Neural cell (in vitro differentiated cells): Measurements from ENCODE around the gene PLOD3. TPM values are rescaled to one million over a fixed set of nuclear protein-coding genes. Genes with fewer than 3 reads are reported as not detected.
A peak's percentile ranks its signal among the peaks of the same experiment; 100 is the strongest.

ENCODE experiments used
- H2AFZ ChIP-seq: fragments of 200-600, 300-800 bp; sonication (generic), shearing (Covaris generic); 2 replicates; pipeline ENCODE4 v1.6.0; 2014; ENCODE audit warnings: low read depth, mild to moderate bottlenecking, antibody characterized with exemption, low read length, moderate library complexity
- H3F3A ChIP-seq: fragments of 200-600 bp; shearing (Covaris generic); 2 replicates; pipeline ENCODE4 v1.6.1; 2016; ENCODE audit warnings: mild to moderate bottlenecking, moderate library complexity, mixed read lengths, antibody characterized with exemption, low read length; ENCODE audit not compliant: insufficient read depth, poor library complexity, severe bottlenecking
- H3K27ac ChIP-seq: fragments of 200-600, 300-800 bp; sonication (generic), shearing (Covaris generic); 2 replicates; pipeline ENCODE4 v1.5.1; 2014; ENCODE audit warnings: mild to moderate bottlenecking, low read length, moderate library complexity
- H3K27me3 ChIP-seq: fragments of 300-800, 200-600 bp; sonication (generic), shearing (Covaris generic); 2 replicates; pipeline ENCODE4 v1.6.0; 2014; ENCODE audit warnings: mild to moderate bottlenecking, low read depth, low read length, moderate library complexity; ENCODE audit not compliant: insufficient read depth
- H3K36me3 ChIP-seq: fragments of 300-800, 200-600 bp; sonication (generic), shearing (Covaris generic); 2 replicates; pipeline ENCODE4 v1.5.1; 2014; ENCODE audit warnings: mild to moderate bottlenecking, antibody characterized with exemption, low read length, moderate library complexity; ENCODE audit not compliant: insufficient read depth
- H3K4me2 ChIP-seq: fragments of 300-800, 200-600 bp; sonication (generic), shearing (Covaris generic); 2 replicates; pipeline ENCODE4 v1.6.0; 2014; ENCODE audit warnings: mild to moderate bottlenecking, low read length
- H3K4me3 ChIP-seq: fragments of 300-800, 200-600 bp; sonication (generic), shearing (Covaris generic); 2 replicates; pipeline ENCODE4 v1.5.1; 2014; ENCODE audit warnings: mild to moderate bottlenecking, low read length, moderate library complexity
- H3K79me2 ChIP-seq: fragments of 200-600 bp; shearing (Covaris generic); replicated peaks from 2 replicates; pipeline ENCODE4 v1.6.0; 2014; ENCODE audit warnings: mild to moderate bottlenecking, low read length, moderate library complexity; ENCODE audit not compliant: insufficient read depth
- H3K9ac ChIP-seq: fragments of 300-800, 200-600 bp; sonication (generic), shearing (Covaris generic); 2 replicates; pipeline ENCODE4 v1.6.1; 2016; ENCODE audit warnings: mild to moderate bottlenecking, low read length, mixed read lengths
- H3K9me2 ChIP-seq: fragments of 200-600 bp; shearing (Covaris generic); 2 replicates; pipeline ENCODE4 v1.6.1; 2016; ENCODE audit warnings: mild to moderate bottlenecking, low read length, mixed read lengths; ENCODE audit not compliant: insufficient read depth
- H3K9me3 ChIP-seq: fragments of 200-600, 300-800 bp; sonication (generic), shearing (Covaris generic); 2 replicates; pipeline ENCODE4 v1.6.1; 2016; ENCODE audit warnings: mild to moderate bottlenecking, mixed run types, low read length, moderate library complexity, mixed read lengths
- H4K20me1 ChIP-seq: fragments of 200-600 bp; shearing (Covaris generic); 2 replicates; pipeline ENCODE4 v1.6.1; 2016; ENCODE audit warnings: mild to moderate bottlenecking, mixed run types; ENCODE audit not compliant: insufficient read depth
- CTCF ChIP-seq: fragments of 450-650 bp; IDR thresholded peaks from 2 replicates; pipeline ENCODE4 v1.5.1; 2014; ENCODE audit warnings: antibody characterized with exemption, mild to moderate bottlenecking, moderate library complexity; ENCODE audit not compliant: poor library complexity, severe bottlenecking
- EP300 ChIP-seq: fragments of 450-650 bp; conservative IDR thresholded peaks from 2 replicates; pipeline ENCODE4 v1.6.1; 2014; ENCODE audit warnings: antibody characterized with exemption, mild to moderate bottlenecking, moderate library complexity; ENCODE audit not compliant: poor library complexity, severe bottlenecking
- EZH2 ChIP-seq: fragments of 200-600, 300-800 bp; shearing (Covaris generic), sonication (generic); IDR thresholded peaks from 2 replicates; pipeline ENCODE4 v1.6.1; 2014; ENCODE audit warnings: antibody characterized with exemption, low read length, borderline replicate concordance, mild to moderate bottlenecking; ENCODE audit not compliant: insufficient read depth, poor library complexity, severe bottlenecking
- MXI1 ChIP-seq: fragments of 450-650 bp; conservative IDR thresholded peaks from 2 replicates; pipeline ENCODE4 v1.6.1; 2014; ENCODE audit warnings: antibody characterized with exemption, mild to moderate bottlenecking; ENCODE audit not compliant: poor library complexity, severe bottlenecking
- POLR2AphosphoS5 ChIP-seq: IDR thresholded peaks from 2 replicates; pipeline ENCODE4 v1.6.1; 2012
- RAD21 ChIP-seq: fragments of 450-650 bp; conservative IDR thresholded peaks from 2 replicates; pipeline ENCODE4 v1.6.1; 2014; ENCODE audit warnings: antibody characterized with exemption, mild to moderate bottlenecking, moderate library complexity
- SMC3 ChIP-seq: fragments of 450-650 bp; conservative IDR thresholded peaks from 2 replicates; pipeline ENCODE4 v1.6.1; 2014; ENCODE audit warnings: antibody characterized with exemption, mild to moderate bottlenecking, moderate library complexity; ENCODE audit not compliant: poor library complexity
- TAF1 ChIP-seq: IDR thresholded peaks from 2 replicates; pipeline ENCODE4 v1.6.1; 2012; ENCODE audit warnings: low read depth
- polyA plus RNA-seq: library from polyadenylated mRNA; depleted of rRNA; stranded (reverse); fragments of >200 nt; gene quantifications from 2 replicates; pipeline ENCODE4 v1.2.3, GENCODE V29; 2014
- TF ChIP-seq, protein P1 (sequence below): IDR thresholded peaks from 2 replicates; pipeline ENCODE4 v1.6.1; 2012; ENCODE audit warnings: borderline replicate concordance

Gene PLOD3
- polyA plus RNA-seq, 1 donor from 2014 or later, result 19.2 TPM

- H3K9ac ChIP-seq, result peak overlapping the region; percentile 80
- H3K79me2 ChIP-seq, result peaks cover 22% of the 10 kb centered on the region
- no peak overlapping the region for H2AFZ ChIP-seq
- H3K27ac ChIP-seq, result no peak overlapping the region
- peak overlapping the region; percentile 94 for H3K4me3 ChIP-seq
- no peaks in the 10 kb centered on the region for H3K9me2 ChIP-seq
- H3K9me3 ChIP-seq, result no peaks in the 10 kb centered on the region
- H4K20me1 ChIP-seq, result no peaks in the 10 kb centered on the region
- TF ChIP-seq SMC3 (no peak), EP300 (no peak), CTCF (no peak), RAD21 (no peak), POLR2AphosphoS5 (no peak), TAF1 (no peak), MXI1 (no peak), EZH2 (no peak)
- TF ChIP-seq, protein P1, sequence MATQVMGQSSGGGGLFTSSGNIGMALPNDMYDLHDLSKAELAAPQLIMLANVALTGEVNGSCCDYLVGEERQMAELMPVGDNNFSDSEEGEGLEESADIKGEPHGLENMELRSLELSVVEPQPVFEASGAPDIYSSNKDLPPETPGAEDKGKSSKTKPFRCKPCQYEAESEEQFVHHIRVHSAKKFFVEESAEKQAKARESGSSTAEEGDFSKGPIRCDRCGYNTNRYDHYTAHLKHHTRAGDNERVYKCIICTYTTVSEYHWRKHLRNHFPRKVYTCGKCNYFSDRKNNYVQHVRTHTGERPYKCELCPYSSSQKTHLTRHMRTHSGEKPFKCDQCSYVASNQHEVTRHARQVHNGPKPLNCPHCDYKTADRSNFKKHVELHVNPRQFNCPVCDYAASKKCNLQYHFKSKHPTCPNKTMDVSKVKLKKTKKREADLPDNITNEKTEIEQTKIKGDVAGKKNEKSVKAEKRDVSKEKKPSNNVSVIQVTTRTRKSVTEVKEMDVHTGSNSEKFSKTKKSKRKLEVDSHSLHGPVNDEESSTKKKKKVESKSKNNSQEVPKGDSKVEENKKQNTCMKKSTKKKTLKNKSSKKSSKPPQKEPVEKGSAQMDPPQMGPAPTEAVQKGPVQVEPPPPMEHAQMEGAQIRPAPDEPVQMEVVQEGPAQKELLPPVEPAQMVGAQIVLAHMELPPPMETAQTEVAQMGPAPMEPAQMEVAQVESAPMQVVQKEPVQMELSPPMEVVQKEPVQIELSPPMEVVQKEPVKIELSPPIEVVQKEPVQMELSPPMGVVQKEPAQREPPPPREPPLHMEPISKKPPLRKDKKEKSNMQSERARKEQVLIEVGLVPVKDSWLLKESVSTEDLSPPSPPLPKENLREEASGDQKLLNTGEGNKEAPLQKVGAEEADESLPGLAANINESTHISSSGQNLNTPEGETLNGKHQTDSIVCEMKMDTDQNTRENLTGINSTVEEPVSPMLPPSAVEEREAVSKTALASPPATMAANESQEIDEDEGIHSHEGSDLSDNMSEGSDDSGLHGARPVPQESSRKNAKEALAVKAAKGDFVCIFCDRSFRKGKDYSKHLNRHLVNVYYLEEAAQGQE, result no peak
- peak overlapping the region; percentile 88 for H3K4me2 ChIP-seq
- H3K36me3 ChIP-seq, result no peaks in the 10 kb centered on the region
- H3F3A ChIP-seq, result no peaks in the 10 kb centered on the region
- no peaks in the 10 kb centered on the region for H3K27me3 ChIP-seq
Measured at GRCh38 chr7:101216001-101216859, 1.2 kb downstream of the PLOD3 start.

- H3K9me3 ChIP-seq, result no peaks in the 10 kb centered on the region
- no peak overlapping the region for H2AFZ ChIP-seq
- no peak overlapping the region for H3K4me3 ChIP-seq
- no peaks in the 10 kb centered on the region for H3K36me3 ChIP-seq
- H3K79me2 ChIP-seq, result peaks cover 6% of the 10 kb centered on the region
- H3K27me3 ChIP-seq, result no peaks in the 10 kb centered on the region
- H3K27ac ChIP-seq, result no peak overlapping the region
- H3K4me2 ChIP-seq, result no peak overlapping the region
- TF ChIP-seq, protein P1, result no peak
- no peak for TF ChIP-seq POLR2AphosphoS5
- H3F3A ChIP-seq, result no peaks in the 10 kb centered on the region
- no peaks in the 10 kb centered on the region for H4K20me1 ChIP-seq
- no peaks in the 10 kb centered on the region for H3K9me2 ChIP-seq
- no peak overlapping the region for H3K9ac ChIP-seq
Measured at GRCh38 chr7:101212014-101212413, 5.4 kb downstream of the PLOD3 start.
